Measurements from ENCODE around the gene ADAM30.

Gene ADAM30

DNA sequence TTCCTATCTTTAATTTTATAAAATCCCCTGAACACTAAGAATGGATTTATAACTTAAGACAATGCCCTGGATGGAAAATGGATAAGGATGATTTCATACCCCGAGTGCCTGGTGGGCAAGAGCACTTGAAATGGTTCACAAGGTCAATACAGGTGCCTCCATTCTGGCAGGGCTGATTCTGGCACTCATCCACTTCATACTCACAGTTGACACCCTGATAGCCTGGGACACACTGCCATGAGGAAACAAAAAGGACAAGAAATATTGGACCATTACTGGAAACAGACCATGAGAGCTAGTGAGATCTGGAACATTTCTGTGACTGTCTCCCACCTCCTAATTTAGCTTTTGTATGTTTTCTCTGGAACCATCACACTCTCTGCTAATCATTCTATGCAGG is 39.1 kb upstream of the ADAM30 start:
- ChIA-PET CTCF (no interaction called here), POLR2A (no interaction called here)
- no peak for TF ChIP-seq NFRKB (IDR thresholded peaks at IDR 0.05)
- TF ChIP-seq SUZ12 (IDR thresholded peaks at IDR 0.05), result no peak
- no peak for DNase-seq (ENCODE audit: extremely low spot score)

DNA sequence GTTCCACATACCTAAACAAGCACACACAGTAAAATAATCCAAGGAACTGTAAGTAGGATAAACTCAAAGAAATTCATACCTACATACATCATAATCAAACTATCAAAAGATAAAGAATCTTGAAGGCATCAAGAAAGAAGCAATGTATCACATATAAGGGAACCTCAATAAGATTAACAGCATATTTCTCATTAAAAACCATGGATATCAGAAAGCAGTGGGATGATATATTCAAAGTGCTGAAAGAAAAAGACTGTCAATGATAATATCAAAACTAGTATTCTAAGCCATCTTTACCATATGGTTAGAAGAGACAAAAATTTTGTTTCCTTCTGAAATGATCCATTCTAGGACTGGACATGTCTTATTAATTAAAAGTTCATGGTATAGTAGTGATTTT is 37.1 kb upstream of the ADAM30 start:
- ChIA-PET POLR2A (no interaction called here), CTCF (no interaction called here)
- TF ChIP-seq L3MBTL2 (conservative IDR thresholded peaks at IDR 0.05) (no peak), HDGF (IDR thresholded peaks at IDR 0.05; ENCODE audit: borderline replicate concordance) (no peak), LEF1 (IDR thresholded peaks at IDR 0.05; ENCODE audit: borderline replicate concordance) (no peak)
- TF ChIP-seq, protein P1, sequence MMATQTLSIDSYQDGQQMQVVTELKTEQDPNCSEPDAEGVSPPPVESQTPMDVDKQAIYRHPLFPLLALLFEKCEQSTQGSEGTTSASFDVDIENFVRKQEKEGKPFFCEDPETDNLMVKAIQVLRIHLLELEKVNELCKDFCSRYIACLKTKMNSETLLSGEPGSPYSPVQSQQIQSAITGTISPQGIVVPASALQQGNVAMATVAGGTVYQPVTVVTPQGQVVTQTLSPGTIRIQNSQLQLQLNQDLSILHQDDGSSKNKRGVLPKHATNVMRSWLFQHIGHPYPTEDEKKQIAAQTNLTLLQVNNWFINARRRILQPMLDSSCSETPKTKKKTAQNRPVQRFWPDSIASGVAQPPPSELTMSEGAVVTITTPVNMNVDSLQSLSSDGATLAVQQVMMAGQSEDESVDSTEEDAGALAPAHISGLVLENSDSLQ (IDR thresholded peaks at IDR 0.05), result no peak
- no peak for DNase-seq (ENCODE audit: extremely low spot score)

DNA sequence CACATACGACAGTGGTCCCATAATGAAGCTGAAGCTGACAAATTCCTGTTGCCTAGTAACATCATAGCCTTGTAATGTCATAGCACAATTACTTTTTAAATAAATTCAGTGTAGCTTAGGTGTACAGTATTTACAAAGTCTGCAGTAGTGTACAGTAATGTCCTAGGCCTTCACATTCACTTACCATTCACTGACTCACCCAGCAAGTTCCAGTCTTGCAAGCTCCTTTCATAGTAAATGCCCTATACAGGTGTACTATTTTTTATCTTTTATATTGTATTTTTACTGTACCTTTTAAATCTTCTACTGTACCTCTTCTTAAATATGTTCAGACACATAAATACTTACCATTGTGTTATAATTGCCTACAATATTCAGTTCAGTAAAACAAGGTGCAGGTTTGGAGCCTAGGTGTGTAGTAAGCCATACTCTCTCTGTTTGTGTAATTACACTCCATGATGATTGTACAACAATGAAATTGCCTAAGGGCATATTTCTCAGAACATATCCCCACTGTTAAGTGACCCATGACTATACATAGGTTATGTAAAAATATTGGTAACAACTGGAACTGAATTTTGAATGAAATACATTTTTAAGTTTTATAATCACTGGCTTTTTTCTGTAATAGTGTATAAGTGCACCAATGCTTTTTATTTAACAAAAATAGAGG is 33.5 kb upstream of the ADAM30 start:
- TF ChIP-seq CTBP1 (IDR thresholded peaks at IDR 0.05; ENCODE audit: borderline replicate concordance) (no peak), ELF4 (IDR thresholded peaks at IDR 0.05) (no peak), SUZ12 (IDR thresholded peaks at IDR 0.05) (no peak), BHLHE40 (IDR thresholded peaks at IDR 0.05; ENCODE audit: borderline replicate concordance) (no peak), ARNT (IDR thresholded peaks at IDR 0.05) (no peak), FOXK2 (IDR thresholded peaks at IDR 0.05) (no peak), NFRKB (IDR thresholded peaks at IDR 0.05) (no peak)
- POLR2A ChIA-PET, result no interaction called here
- no peak for DNase-seq (ENCODE audit: extremely low spot score)
- CTCF ChIA-PET, result no interaction called here

DNA sequence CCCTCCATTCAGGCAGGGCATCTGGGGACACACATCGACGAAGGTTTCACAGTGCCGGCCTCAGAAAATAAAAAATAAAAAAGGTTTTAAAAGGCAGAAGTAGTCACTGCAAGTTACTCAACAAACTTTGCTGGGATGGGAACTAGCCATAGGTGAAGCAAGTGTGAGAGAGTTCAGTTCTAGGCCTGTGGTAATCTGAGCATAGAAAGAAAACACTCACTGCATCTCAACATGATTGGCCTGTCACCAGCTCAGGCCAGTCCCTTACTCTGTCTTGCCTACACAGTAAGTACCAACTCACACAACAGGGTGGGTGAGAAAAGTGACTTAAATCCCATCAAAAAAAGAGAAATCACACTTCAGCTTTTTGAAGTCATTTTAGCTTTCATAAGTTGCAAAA is 30.2 kb upstream of the ADAM30 start:
- CTCF ChIA-PET, result no interaction called here
- POLR2A ChIA-PET, result no interaction called here

DNA sequence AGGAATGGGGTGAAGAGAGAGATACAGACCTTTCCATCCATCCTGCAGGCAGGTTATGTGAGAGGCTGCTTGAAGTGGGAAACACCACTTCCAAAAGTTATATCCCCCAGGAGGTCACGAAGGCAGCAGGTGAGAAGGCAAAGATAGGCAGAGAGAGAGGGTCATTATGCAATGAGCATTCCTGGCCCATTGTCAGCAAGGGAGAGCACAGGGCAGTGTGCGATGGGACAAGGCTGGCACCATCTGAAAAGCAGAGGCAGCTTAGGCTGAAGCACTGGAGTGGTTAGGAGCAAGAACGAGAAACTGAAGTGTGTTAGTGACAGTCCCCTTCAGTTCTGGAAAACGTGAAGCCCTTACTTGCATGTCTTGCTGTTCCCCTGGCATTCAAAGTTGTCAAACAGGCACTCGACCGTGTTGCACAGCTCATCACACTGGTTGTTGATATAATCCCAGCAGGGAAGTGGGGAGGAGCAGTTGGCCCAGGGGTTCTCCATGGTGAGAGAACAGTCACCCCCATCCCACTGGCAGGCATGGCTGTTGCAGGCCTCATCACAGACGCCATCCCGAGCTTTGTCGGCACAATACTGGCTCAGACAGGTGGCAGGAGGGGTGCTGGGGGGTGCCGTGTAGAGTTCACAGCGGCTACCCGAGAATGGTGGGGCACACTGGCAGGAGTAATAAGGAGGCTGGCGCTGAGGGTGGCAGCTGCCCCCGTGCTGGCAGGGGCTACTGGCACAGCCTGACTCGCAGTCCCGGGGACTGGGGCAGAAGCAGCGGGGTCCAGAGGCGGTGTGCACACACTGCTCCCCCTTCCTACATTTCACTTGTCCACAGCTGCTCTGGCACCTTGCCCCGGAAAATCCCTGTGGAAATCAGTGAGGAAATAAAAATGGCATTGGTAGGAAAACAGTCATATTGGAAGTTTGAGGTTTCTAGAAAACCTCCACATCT is 28.9 kb upstream of the ADAM30 start:
- ChIA-PET POLR2A (interaction anchor here (0.8 kb wide), 1 partner anchor 8 kb away, joined by 3 read pairs; no protein-coding TSS in a partner anchor), CTCF (no interaction called here)
- DNase-seq (ENCODE audit: extremely low spot score), result no peak
- no peak for TF ChIP-seq ARNT (IDR thresholded peaks at IDR 0.05)

More for the DNA sequence above, 30.2 kb upstream of the ADAM30 start:
- DNase-seq (ENCODE audit: extremely low spot score), result no peak
- TF ChIP-seq SP1 (IDR thresholded peaks at IDR 0.05) (no peak), HDGF (IDR thresholded peaks at IDR 0.05; ENCODE audit: borderline replicate concordance) (no peak), CTBP1 (IDR thresholded peaks at IDR 0.05; ENCODE audit: borderline replicate concordance) (no peak), TARDBP (IDR thresholded peaks at IDR 0.05) (no peak), ARNT (IDR thresholded peaks at IDR 0.05) (no peak), ELF4 (IDR thresholded peaks at IDR 0.05) (no peak), L3MBTL2 (conservative IDR thresholded peaks at IDR 0.05) (no peak), NFRKB (IDR thresholded peaks at IDR 0.05) (no peak), FOXA1 (IDR thresholded peaks at IDR 0.05) (no peak), ZNF384 (IDR thresholded peaks at IDR 0.05) (no peak), FOXM1 (IDR thresholded peaks at IDR 0.05; ENCODE audit: borderline replicate concordance) (no peak), BHLHE40 (IDR thresholded peaks at IDR 0.05; ENCODE audit: borderline replicate concordance) (no peak), FOXK2 (IDR thresholded peaks at IDR 0.05) (no peak), SUZ12 (IDR thresholded peaks at IDR 0.05) (no peak), LEF1 (IDR thresholded peaks at IDR 0.05; ENCODE audit: borderline replicate concordance) (no peak)
- TF ChIP-seq, protein P1 (IDR thresholded peaks at IDR 0.05), result no peak

DNA sequence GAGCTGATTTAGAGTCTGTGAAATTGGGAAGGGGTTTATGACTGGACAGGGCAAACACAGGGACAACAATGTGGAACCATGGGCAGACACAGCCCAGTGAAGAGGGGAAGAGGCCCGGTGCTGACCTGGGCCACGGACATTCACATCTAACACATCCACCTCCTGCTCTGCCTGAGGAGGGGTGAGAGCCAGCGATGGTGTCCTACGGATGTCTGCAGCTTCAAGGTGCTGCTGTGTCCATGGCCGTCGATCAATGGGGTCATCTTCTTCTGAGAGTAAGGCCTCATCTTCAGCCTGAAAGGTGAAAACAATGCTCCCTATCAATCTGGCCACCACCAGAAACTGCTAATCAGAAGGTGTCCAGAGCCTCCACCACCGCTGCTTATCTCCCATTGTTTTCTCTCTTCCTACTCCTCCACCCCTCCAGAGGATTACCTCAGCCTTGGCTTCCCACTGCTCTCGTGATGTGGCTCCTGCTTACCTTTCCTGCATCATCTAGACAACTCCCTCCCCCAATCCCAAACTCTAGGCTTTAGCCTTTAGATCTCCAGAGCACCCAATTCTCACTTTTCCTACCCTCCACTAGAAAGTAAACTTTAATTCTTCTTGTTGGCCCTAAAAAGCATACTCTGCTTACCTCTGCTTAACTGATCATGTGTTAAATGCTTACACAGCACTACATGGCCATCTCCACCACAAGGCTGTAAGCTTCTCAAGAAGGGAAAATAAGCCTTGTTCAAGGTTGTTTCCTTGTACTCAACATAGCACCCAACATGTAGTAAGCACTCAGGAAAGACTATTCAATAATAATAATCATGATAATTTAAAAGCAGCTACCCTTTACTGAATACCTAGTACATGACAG is 24.0 kb upstream of the ADAM30 start:
- TF ChIP-seq TARDBP (IDR thresholded peaks at IDR 0.05) (no peak), HDGF (IDR thresholded peaks at IDR 0.05; ENCODE audit: borderline replicate concordance) (no peak), ARNT (IDR thresholded peaks at IDR 0.05) (no peak), SUZ12 (IDR thresholded peaks at IDR 0.05) (no peak), ZNF384 (IDR thresholded peaks at IDR 0.05) (no peak), NFRKB (IDR thresholded peaks at IDR 0.05) (no peak), FOXM1 (IDR thresholded peaks at IDR 0.05; ENCODE audit: borderline replicate concordance) (no peak), SP1 (IDR thresholded peaks at IDR 0.05) (no peak), CTBP1 (IDR thresholded peaks at IDR 0.05; ENCODE audit: borderline replicate concordance) (no peak), LEF1 (IDR thresholded peaks at IDR 0.05; ENCODE audit: borderline replicate concordance) (no peak), ELF4 (IDR thresholded peaks at IDR 0.05) (no peak)
- TF ChIP-seq, protein P1 (IDR thresholded peaks at IDR 0.05), result no peak
- ChIA-PET CTCF (no interaction called here), POLR2A (no interaction called here)
- no peak for DNase-seq (ENCODE audit: extremely low spot score)

Measured in HEK293T (cell line).